Skin epidermis (tissue), 12 donors: Measurements from ENCODE around the gene TMEM121B.

Source experiments
- H3K27ac ChIP-seq, 21 experiments: fragments of 200-600 bp; sonication (generic) in 11 of 21; one replicate each; pipeline ENCODE4 v1.5.0; 2020; ENCODE audit warnings: mild to moderate bottlenecking in 3 of 21, inconsistent platforms in 2 of 21, moderate library complexity in 2 of 21
- H3K4me3 ChIP-seq, 7 experiments: fragments of 200-600 bp; sonication (generic) in 2 of 7; one replicate each; pipeline ENCODE4 v1.5.0; 2020; ENCODE audit warnings: inconsistent platforms in 2 of 7, mild to moderate bottlenecking in 2 of 7, moderate library complexity in 1 of 7

TMEM121B gene

DNA sequence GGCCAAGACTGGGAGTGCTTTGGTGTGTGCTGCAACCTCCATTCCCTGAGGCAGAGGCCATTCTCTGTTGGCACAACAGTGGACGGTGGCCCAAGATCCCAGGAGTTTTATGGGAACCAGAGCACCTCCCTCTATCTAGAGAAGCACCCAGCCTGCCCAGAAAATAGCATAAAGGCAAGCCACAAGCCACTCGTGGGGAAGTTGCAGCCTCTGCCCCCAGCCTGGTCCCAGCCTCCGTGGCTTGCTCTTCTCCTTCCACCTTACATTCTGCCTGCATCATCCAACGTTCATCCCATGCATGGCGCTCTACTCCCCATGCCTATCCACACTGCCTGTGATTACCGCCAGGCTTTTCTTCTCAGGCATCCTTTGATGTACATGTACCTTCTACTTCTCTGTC lies 20.5 kb downstream of the TMEM121B start:
- Histone ChIP-seq H3K27ac (peak overlapping the region in 1 of 21 experiments; percentile 55), H3K4me3 (no peak overlapping the region)

DNA sequence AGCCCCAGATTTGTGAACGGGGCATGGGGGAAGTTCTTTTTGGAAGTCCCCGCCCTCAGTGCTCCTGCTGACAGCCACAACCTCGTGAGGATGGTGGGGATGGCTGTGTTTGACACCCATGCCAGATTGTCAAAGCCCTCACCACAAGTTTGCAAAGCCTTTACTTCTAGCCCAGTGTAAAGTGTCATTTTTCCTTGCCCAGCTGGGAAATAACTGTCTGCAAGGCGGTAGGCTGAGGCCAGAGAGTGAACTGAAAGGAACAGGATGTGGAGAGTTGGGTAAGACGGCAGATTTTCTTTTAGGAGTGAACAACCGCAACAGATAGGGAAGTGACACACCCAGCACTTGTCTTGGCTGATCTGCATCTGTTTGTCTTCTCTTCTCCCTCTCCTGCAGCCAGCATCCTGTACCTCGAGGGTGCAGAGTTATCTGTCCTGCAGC lies 22.8 kb downstream of the TMEM121B start:
- Histone ChIP-seq H3K27ac (peak overlapping the region in 3 of 21 experiments; percentile 35 to 59 (median 48)), H3K4me3 (no peak overlapping the region)

DNA sequence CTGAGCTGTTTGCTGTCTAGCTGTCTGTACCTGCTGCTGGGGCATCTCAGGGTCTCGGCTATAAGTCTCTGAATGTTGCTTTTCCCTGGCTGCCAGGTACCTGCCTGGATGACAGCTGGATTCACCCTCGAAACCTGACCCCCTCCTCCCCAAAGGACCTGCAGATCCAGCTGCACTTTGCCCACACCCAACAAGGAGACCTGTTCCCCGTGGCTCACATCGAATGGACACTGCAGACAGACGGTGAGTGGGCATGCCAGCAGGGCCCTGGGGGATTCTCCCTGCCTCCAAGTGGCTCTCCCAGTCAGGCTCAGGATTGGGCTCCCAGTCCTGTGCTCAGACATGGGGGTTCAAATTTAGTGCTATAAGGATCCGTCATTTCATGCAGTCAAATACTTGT lies 23.5 kb downstream of the TMEM121B start:
- Histone ChIP-seq H3K27ac (peak overlapping the region in 3 of 21 experiments; percentile 35 to 59 (median 48)), H3K4me3 (no peak overlapping the region)

DNA sequence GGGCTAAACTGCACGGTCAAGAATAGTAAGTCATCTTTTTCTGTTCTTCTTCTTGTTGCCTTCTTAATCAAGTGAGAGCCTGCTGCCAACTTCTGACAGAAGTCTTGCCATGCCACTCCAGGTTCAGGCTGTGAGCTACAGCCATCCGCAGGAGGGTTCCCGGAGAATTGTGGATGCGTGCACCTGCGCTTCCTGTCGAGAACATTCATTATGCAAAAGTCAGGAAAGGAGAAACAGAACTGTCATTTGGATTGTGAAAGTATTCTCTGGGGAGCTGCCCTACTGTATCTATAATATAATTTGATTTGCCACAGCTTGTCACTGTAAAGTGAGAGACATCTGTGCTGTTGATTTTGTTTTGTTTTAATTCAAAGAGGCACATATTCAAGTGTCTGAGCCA lies 24.1 kb downstream of the TMEM121B start:
- no peak overlapping the region for H3K4me3 ChIP-seq
- H3K27ac ChIP-seq, result peak overlapping the region in 2 of 21 experiments; percentile 48 to 59

DNA sequence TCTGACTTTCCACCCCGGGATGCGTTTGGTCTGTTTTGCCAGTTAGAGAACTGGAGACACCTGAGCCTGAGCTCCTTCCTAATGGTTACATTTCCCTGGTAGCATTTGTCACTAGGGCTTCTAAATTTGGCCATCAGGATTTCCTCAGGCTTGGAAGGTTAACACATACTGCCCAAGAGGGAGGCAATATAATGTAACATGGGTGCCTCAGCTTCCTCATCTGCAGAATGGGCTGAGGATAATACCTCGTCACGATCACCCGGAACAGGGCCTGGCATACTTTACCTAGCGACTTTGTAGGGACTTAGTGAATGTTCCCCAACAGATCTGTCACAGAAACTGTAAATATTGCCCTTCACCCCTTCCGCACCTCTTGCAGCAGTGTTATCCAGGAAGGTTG lies 25.1 kb downstream of the TMEM121B start:
- Histone ChIP-seq H3K27ac (no peak overlapping the region), H3K4me3 (no peak overlapping the region)

DNA sequence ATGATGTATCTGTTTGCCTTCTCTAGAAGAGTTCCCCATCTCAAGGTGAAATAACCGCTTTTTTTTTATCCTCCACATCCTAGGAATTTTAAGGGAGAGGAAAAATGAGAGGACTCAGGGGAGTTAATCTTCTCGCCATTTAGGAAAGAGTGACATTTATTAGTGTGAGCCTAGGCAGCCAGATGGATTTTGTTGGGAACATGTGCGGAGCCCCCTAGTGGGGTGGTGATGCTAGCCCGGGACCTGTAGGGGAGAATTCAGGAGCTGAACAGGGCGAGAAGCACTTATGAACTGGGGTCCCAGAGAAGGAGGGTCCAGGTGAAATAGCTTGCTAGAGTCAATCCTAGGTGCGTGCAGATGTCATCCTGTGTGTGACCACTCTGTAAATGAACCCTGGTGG lies 25.6 kb downstream of the TMEM121B start:
- Histone ChIP-seq H3K4me3 (no peak overlapping the region), H3K27ac (no peak overlapping the region)

DNA sequence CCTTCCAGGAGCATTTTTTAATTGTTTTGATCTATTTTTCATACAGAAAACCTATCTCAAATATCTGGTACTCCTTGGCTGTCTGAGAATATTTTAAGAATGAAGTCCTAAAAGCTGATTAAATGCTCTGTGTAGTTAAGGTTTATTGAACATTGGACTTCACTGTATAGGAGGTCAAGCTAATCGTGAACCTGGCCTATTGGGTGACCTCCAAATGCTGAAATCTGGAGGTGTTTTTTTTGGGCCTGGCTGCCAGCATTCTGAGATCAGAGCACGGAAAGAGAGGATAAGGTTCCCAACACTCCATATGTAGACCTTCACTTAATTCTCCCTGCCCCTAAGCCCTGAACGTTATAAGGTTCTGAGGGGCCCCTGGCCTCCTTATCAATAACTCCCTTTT lies 28.1 kb downstream of the TMEM121B start:
- Histone ChIP-seq H3K27ac (no peak overlapping the region), H3K4me3 (no peak overlapping the region)

DNA sequence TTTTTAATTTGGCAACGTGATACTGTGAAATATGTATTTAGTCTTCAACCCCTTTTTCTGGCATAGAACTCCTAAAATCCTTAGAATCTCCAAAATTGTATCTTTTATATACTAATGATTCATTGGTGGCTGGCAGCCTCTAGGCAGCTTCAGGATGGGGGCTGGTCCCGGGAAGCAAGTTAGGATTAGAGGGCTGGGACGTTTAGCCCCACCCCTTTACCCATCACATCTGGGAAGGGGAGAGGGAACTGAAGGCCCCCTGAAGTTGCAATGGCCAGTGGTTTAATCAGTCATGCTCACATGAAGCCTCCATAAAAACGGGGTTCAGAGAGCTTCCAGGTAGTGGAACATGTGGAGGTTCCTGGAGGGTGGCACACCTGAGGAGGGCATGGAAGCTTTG lies 29.3 kb downstream of the TMEM121B start:
- Histone ChIP-seq H3K27ac (no peak overlapping the region), H3K4me3 (no peak overlapping the region)

DNA sequence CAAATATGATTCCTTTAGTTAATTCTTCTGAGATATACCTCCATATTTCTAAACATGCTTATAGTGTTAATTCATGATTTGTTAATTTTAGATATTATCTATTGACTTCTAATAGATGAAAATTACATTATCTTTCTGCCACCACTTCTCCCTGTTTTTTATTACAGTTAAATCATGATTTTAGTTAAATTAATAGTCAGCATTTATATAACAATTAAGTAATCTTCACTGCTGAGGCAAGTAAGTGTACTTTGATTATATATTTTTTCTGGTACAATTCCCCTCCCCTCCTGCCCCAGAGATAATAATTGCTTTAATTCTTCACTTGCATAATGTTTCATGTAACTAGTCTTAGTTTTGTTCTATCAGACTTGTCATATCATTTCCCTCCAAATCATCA lies 30.6 kb downstream of the TMEM121B start:
- Histone ChIP-seq H3K27ac (no peak overlapping the region), H3K4me3 (no peak overlapping the region)

DNA sequence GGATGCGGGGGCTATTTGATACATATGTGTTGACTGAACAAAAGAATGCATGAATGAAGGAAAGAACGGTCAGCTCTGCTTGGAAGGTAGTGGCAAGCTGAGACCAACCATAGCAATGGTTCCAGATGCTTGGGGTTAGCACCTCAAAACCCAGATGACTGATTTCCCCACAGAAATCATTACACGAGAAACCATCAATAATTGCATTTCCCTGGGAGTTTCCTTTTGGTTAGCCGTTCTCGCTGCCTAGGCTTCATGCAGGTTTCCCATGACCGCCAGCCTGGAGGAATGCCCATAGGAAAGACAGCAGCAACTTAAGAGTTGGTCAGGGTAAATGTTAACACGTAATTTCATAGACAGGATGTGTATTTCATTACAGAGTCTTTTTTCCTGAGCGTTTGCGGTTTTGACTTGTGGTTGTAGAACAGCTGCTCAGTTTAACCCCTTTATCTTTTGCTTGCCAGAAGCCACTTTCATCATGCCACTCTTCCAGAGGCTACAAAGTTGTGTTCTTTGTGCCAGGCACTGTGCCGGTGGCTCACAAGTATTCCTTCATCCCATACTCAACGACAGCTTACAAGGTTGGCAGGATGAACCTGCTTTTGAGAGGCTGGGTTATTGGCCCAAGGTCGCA lies 33.5 kb downstream of the TMEM121B start:
- H3K4me3 ChIP-seq, result peak overlapping the region in 3 of 7 experiments; percentile 78 to 95 (median 85)
- peak overlapping the region in 7 of 21 experiments; percentile 4 to 99 (median 57) for H3K27ac ChIP-seq

DNA sequence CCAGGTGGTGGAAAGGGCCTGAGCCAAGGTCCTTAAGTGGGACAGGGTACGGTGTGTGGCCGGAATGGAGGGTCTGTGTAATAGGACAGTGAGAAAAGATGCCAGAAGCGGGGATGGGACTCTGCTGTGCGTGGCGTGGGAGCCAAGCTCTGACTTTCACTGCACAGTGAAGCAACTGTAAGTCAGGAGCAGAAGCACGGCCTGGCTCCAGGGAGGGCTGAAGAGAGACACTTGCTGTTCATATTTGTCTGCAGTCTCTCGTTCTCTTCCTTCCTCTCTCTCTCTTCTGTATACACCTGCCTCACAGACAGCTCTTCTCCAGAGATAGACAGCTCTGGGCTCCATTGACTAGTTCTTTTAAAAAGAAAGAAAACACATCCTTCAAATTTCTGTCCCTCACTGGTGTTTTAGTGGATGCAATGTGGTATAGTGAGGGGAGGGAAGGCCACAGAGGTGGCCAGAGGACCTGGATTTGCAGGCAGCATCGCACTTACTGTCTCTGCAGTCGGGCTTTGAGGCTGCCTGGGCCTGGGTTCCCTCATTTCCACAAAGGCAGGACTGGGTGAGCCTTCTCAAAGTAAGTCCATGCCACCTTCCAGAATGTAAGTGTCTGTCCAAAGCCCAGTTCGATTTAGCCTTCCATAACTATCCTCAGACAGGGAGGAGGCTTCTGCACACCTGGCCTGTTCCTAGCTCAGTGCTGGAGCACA lies 34.2 kb downstream of the TMEM121B start:
- H3K27ac ChIP-seq, result peak overlapping the region in 9 of 21 experiments; percentile 4 to 99 (median 90)

DNA sequence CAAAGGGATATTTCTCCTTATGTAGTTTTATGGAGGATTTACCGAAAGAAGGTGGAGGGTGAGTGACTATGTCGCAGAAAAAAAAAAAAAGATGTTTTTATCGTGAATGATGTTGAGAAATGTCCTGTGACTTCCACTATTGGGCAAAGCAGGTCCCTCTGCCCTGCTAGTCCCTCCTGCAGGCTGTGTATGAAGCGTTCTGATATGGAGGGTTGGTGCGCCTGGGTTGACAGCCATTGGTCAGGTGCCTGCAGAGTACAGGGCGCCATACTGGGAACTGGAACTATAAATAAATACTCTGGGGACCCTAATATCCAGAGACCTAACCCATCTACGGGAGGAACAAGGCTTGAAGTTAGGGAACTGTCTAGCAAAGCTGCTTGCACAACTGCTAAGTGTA lies 34.9 kb downstream of the TMEM121B start:
- H3K27ac ChIP-seq, result peak overlapping the region in 11 of 21 experiments; percentile 57 to 99 (median 91)

More for the DNA sequence above, 34.2 kb downstream of the TMEM121B start:
- peak overlapping the region in 5 of 7 experiments; percentile 6 to 95 (median 78) for H3K4me3 ChIP-seq

DNA sequence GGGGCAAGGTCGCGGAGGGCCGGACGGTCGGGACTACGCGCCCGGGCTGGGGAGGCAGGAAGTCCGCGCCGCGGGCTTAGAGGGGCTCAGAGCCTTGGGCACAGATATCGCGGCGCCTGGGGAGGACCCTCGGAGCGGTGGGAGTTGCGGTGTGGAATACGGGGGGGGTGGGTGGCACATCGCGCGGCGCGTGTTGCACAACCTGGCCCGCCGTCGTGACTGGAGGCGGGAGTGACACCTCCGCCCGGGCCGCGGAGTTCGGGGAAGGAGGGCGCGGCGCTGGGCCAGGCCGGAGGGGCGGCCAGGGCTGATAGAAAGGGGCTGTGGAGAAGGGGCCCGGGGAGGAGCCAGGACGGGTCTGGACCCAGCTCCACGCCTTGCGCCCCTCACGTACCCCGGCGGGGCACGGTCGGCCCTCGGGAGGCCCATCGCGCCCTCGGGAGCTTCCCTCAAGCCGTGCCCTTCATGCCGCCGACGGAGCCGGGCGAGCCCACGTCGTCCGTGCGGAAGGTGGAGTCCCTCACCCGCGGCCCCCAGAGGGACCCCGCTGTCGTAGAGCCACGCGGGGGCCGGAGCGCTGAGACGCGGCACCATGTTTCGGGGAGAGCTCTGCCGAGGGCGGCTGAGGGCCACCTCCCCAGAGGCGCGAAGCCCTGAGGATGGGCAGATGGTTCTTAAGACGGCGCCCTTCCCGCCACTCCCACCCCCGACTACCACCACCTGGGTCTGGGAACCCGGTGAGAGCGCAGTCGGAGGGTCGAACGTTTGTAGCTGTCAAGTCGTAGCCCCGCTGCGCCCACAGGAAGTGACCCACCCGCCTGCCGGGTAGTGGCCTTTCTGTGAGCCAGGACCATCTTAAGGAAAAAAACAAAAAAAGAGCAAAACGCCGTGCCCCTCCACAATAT lies 35.6 kb downstream of the TMEM121B start:
- H3K27ac ChIP-seq, result peak overlapping the region; percentile 79 to 99 (median 94)

More for the DNA sequence above, 34.9 kb downstream of the TMEM121B start:
- H3K4me3 ChIP-seq, result peak overlapping the region in 6 of 7 experiments; percentile 6 to 96 (median 82)

DNA sequence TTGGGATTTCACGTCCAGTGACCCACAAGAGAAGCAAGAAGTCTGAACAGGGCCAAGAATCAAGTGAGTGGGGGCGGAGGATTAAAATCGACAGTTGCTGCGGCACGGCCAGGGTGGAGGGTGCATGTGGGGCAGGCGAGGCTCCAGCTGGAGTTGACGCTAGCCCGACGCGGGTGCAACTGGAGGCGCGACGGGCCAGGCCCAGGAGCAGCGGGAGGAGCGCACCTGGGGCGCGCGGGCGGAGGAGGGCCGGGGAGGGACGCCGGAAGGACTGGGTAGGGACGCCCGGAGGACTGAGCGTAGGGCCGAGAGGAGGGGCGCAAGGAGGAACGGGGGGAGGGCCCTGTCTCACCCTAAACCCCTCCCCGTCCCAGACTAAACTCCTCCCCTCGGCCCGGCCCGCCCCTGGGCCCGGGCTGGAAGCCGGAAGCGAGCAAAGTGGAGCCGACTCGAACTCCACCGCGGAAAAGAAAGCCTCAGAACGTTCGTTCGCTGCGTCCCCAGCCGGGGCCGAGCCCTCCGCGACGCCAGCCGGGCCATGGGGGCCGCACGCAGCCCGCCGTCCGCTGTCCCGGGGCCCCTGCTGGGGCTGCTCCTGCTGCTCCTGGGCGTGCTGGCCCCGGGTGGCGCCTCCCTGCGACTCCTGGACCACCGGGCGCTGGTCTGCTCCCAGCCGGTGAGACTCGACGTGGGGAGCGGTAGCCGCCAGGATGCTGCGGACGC lies 36.4 kb downstream of the TMEM121B start, which contains the start of gene IL17RA:
Gene IL17RA (plus strand): TSS at position 447 of the 723 bp plus-strand sequence. CDS start 92 bp downstream, at position 539.
- Histone ChIP-seq H3K4me3 (peak within 1 kb of the TSS; percentile 63 to 96 (median 85)), H3K27ac (peak within 1 kb of the TSS; percentile 79 to 99 (median 94))

More for the DNA sequence above, 35.6 kb downstream of the TMEM121B start:
- peak overlapping the region; percentile 63 to 96 (median 85) for H3K4me3 ChIP-seq

DNA sequence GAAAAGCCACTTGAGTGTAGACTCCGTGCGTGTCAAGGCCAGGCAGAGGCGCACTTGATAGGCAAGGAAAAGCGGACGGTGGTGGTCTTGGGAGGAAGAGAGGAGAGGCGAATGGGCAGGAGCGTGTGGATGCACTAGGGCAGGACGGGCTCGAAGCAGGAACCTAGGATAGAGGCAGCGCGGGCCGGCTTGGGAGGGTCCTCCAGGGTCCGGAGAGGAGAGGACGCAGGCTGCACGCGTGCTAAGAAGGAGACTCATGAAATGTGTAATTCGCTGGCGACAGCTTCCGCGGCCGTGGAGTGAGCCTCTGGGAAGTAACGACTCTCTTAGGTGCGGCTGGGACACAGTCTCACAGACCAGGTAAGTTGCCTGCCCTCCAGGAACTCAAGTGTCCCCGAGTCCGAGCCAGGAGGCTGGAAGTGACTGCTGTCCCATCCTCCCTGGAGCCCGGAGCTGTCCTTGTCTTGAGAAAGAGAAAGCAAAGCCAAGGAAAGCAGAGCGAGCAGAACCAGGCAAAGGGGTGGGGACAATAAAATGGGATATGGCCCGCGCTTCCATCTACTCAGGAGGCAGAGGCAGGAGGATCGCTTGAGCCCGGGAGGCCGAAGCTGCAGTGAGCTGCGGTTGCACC lies 37.2 kb downstream of the TMEM121B start:
- Histone ChIP-seq H3K27ac (peak overlapping the region in 18 of 21 experiments; percentile 49 to 99 (median 93)), H3K4me3 (peak overlapping the region in 6 of 7 experiments; percentile 73 to 96 (median 90))

DNA sequence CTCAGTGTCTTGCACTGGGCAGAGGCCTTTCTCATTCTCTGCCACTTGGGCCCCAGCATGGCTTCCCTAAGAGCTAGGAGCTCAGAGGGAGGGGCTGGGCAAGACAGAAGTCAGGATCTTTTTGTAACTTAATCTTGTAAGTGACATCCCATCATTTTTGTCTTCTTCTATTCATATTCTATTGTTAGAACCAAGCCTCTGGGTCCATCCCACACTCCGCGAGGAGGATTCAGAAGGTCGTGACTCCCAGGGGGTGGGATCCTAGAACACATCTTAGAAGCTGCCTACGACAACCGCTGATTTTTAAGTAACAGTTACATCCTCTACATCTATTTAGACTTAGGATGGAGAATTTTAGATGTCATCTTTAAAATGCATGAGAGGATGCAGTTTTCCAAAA lies 37.9 kb downstream of the TMEM121B start:
- Histone ChIP-seq H3K27ac (no peak overlapping the region), H3K4me3 (no peak overlapping the region)

DNA sequence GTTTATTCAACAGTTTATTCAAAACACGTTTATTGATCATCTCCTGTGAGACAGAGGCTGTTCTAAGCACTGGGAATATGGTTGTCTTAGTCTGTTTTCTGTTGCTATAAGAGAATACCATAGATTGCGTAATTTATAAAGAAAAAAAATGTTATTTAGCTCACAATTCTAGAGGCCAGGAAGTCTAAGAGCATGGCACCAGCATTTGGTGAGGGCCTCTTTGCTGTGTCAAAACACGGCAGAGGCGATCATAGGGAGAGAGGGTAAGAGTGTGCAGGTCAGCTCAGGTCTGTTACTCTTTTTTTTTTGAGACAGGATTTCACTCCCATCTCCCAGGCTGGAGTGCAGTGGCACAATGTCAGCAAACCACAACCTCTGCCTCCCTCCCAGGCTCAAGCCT lies 41.6 kb downstream of the TMEM121B start:
- Histone ChIP-seq H3K4me3 (no peak overlapping the region), H3K27ac (no peak overlapping the region)

DNA sequence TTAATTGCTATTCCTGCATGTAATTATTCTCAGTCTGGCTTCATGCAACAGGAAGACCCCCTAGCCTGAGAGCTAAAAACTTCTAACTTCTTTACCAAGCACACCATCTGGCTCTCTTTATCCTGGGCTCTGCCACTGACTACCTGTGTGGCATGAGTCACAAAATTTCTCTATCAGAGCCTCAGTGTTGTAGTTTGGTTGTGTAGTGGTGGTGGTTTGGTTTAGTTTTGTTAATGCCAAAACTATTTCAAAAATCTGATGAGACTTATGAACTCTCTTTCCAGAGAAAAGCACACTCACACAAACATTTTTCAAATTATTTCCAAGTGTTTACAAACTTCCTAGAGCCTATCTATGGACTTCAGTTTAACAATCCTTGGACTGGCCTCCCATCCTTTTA lies 43.9 kb downstream of the TMEM121B start:
- Histone ChIP-seq H3K4me3 (no peak overlapping the region), H3K27ac (no peak overlapping the region)

DNA sequence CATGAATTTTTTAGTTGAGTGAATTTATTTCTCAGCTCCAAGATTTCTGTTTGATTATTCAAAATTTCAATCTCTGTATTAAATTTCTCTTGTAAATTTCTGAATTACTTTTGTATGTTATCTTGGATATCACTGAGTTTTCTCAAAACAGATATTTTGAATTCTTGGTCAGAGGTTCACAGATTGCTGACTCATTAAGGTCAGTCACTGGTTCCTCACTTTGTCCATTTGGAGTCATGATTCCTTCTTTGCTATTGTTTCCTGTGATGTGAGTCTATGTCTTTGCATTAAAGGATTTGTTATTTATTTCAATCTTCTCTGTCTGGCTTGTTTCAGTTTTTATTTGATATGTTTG lies 46.5 kb downstream of the TMEM121B start:
- H3K4me3 ChIP-seq, result no peak overlapping the region
- H3K27ac ChIP-seq, result no peak overlapping the region
